NB4 (cell line): ENCODE results near the gene AHCY.

ENCODE experiments used
- TF ChIP-seq, protein P1 (sequence below): IDR thresholded peaks from one replicate; pipeline ENCODE4 v1.5.1; 2012; ENCODE audit warnings: low read depth, low read length
- TF ChIP-seq, protein P2 (sequence below): IDR thresholded peaks from 2 replicates; pipeline ENCODE4 v1.6.1; 2011; ENCODE audit warnings: low read depth, low read length

DNA sequence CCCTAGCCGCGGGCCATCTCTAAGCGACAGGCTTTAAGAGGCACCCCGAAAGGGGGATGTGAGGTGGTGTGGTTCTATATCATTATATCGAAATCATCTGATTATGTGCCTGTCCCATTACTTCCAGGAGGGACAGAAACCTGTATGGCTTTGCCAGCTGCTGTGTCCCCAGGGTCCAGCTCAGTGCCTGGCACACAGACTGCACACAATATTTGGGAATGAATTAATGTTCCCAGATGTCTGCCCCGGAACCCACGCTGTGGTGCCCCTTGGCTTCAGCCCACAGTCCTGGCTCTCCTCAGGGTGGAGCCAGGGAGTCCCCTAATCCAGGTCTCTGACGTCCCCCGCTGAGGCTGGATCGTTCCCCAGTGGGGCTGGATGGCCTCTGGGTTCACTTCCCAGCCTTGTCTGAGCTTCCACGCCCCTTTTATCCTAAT is 8.9 kb upstream of the AHCY start:
- TF ChIP-seq, protein P1, sequence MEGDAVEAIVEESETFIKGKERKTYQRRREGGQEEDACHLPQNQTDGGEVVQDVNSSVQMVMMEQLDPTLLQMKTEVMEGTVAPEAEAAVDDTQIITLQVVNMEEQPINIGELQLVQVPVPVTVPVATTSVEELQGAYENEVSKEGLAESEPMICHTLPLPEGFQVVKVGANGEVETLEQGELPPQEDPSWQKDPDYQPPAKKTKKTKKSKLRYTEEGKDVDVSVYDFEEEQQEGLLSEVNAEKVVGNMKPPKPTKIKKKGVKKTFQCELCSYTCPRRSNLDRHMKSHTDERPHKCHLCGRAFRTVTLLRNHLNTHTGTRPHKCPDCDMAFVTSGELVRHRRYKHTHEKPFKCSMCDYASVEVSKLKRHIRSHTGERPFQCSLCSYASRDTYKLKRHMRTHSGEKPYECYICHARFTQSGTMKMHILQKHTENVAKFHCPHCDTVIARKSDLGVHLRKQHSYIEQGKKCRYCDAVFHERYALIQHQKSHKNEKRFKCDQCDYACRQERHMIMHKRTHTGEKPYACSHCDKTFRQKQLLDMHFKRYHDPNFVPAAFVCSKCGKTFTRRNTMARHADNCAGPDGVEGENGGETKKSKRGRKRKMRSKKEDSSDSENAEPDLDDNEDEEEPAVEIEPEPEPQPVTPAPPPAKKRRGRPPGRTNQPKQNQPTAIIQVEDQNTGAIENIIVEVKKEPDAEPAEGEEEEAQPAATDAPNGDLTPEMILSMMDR, result no peak
- TF ChIP-seq, protein P2, sequence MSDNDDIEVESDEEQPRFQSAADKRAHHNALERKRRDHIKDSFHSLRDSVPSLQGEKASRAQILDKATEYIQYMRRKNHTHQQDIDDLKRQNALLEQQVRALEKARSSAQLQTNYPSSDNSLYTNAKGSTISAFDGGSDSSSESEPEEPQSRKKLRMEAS, result no peak
